ENCODE measurements around the gene RSPO3. TPM values are rescaled to one million over a fixed set of nuclear protein-coding genes. Genes with fewer than 3 reads are reported as not detected.

RSPO3 gene
- total and polyA plus RNA-seq, 4 donors = 1.4 to 3.5 (median 1.6) TPM

- DNase-seq (ENCODE audit: low spot score) = no peak
- Histone ChIP-seq H3K9me3 (ENCODE audit: control insufficient read depth in 4 of 4, low read length in 3 of 4) (no peaks in the 10 kb centered on the region), H3K27me3 (ENCODE audit: control insufficient read depth in 4 of 4, insufficient read depth in 4 of 4, low read length in 3 of 4) (peaks cover 0 to 2% (median 0%) of the 10 kb centered on the region in 4 donors), H3K4me1 (ENCODE audit: control insufficient read depth in 4 of 4, insufficient read depth in 4 of 4, low read length in 3 of 4) (no peaks in the 10 kb centered on the region), H3K27ac (ENCODE audit: low read depth in 1 of 2, low read length in 2 of 2) (no peak overlapping the region), H3K9ac (ENCODE audit: low read depth in 1 of 2, low read length in 2 of 2) (no peak overlapping the region), H3K36me3 (ENCODE audit: control insufficient read depth in 4 of 4, insufficient read depth in 3 of 4, low read depth in 1 of 4, low read length in 3 of 4) (no peaks in the 10 kb centered on the region), H3K4me3 (ENCODE audit: low read depth in 1 of 3, low read length in 3 of 3) (no peak overlapping the region)
- 77% methylated on average over 2 of the region's 2 CpGs for WGBS
- TF ChIP-seq MAX (IDR thresholded peaks at IDR 0.05) = no peak
- no peak for TF ChIP-seq NR2F2 (IDR thresholded peaks at IDR 0.05)
- TF ChIP-seq RXRA (IDR thresholded peaks at IDR 0.05) = no peak
Observed at GRCh38 chr6:127083231-127083962, 35.1 kb upstream of the RSPO3 start.

GRCh38 chr6:127083963-127084310, 34.5 kb upstream of the RSPO3 start:
- H3K9me3 ChIP-seq (ENCODE audit: control insufficient read depth in 4 of 4, low read length in 3 of 4) = no peaks in the 10 kb centered on the region
- DNase-seq (ENCODE audit: low spot score) = no peak
- WGBS = 85% methylated on average over 2 of the region's 2 CpGs
- H3K9ac ChIP-seq (ENCODE audit: low read depth in 1 of 2, low read length in 2 of 2) = no peak overlapping the region
- H3K4me1 ChIP-seq (ENCODE audit: control insufficient read depth in 4 of 4, insufficient read depth in 4 of 4, low read length in 3 of 4) = no peaks in the 10 kb centered on the region
- TF ChIP-seq REST (IDR thresholded peaks at IDR 0.05) (no peak), RAD21 (IDR thresholded peaks at IDR 0.05) (no peak), MAX (IDR thresholded peaks at IDR 0.05) (no peak), SP1 (IDR thresholded peaks at IDR 0.05) (no peak), NR2F2 (IDR thresholded peaks at IDR 0.05) (no peak), HNF4G (IDR thresholded peaks at IDR 0.05) (no peak), CTCF (IDR thresholded peaks at IDR 0.05; ENCODE audit: low read depth, low read length, missing input control) (no peak), JUND (IDR thresholded peaks at IDR 0.05) (no peak), YY1 (IDR thresholded peaks at IDR 0.05) (no peak), FOXA2 (IDR thresholded peaks at IDR 0.05) (no peak), RXRA (IDR thresholded peaks at IDR 0.05) (no peak), TAF1 (conservative IDR thresholded peaks at IDR 0.05) (no peak), GABPA (IDR thresholded peaks at IDR 0.05 in 1 of 2, conservative IDR thresholded peaks at IDR 0.05 in 1 of 2) (no peak), HNF4A (conservative IDR thresholded peaks at IDR 0.05) (no peak), FOXA1 (IDR thresholded peaks at IDR 0.05) (no peak), ZBTB33 (IDR thresholded peaks at IDR 0.05) (no peak)
- H3K36me3 ChIP-seq (ENCODE audit: control insufficient read depth in 4 of 4, insufficient read depth in 3 of 4, low read depth in 1 of 4, low read length in 3 of 4) = no peaks in the 10 kb centered on the region
- H3K4me3 ChIP-seq (ENCODE audit: low read depth in 1 of 3, low read length in 3 of 3) = no peak overlapping the region
- H3K27me3 ChIP-seq (ENCODE audit: control insufficient read depth in 4 of 4, insufficient read depth in 4 of 4, low read length in 3 of 4) = peaks cover 0 to 2% (median 0%) of the 10 kb centered on the region in 4 donors
- H3K27ac ChIP-seq (ENCODE audit: low read depth in 1 of 2, low read length in 2 of 2) = no peak overlapping the region
